Measurements from ENCODE around the gene FNDC3A. TPM values are rescaled to one million over a fixed set of nuclear protein-coding genes. Genes with fewer than 3 reads are reported as not detected.
A peak's percentile ranks its signal among the peaks of the same experiment; 100 is the strongest.

Gene FNDC3A
- total RNA-seq, 1 donor from 2014 or later, result 22.7 TPM

DNA sequence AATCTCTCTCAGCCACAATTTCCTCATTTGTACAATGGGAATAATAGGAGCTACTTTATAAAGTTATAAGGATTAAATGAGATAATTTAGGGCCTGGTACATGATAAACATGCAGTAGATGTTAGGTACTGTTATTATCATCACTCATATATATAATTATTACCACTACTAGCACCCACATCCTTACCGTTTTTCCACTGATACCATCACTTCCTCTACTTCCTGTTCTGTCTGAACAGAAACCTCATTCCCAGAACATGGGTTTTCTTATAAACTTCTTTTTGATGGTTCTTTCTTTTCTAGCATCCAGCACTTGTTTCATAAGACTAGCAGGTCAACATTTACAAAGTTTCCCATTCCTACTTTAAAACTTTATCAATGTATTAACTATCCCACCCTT is 278.3 kb downstream of the FNDC3A start:
- no peaks in the 10 kb centered on the region for H3K27me3 ChIP-seq
- TF ChIP-seq, protein P1, sequence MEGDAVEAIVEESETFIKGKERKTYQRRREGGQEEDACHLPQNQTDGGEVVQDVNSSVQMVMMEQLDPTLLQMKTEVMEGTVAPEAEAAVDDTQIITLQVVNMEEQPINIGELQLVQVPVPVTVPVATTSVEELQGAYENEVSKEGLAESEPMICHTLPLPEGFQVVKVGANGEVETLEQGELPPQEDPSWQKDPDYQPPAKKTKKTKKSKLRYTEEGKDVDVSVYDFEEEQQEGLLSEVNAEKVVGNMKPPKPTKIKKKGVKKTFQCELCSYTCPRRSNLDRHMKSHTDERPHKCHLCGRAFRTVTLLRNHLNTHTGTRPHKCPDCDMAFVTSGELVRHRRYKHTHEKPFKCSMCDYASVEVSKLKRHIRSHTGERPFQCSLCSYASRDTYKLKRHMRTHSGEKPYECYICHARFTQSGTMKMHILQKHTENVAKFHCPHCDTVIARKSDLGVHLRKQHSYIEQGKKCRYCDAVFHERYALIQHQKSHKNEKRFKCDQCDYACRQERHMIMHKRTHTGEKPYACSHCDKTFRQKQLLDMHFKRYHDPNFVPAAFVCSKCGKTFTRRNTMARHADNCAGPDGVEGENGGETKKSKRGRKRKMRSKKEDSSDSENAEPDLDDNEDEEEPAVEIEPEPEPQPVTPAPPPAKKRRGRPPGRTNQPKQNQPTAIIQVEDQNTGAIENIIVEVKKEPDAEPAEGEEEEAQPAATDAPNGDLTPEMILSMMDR (IDR thresholded peaks at IDR 0.05), result no peak
- intact Hi-C loops (cut with DNase I), result no loop called here
- H3K4me1 ChIP-seq, result peaks cover 0 to 5% of the 10 kb centered on the region in 2 donors
- peaks cover 22 to 24% of the 10 kb centered on the region in 2 donors for H3K36me3 ChIP-seq
- no peaks in the 10 kb centered on the region for H3K9me3 ChIP-seq
- DNase-seq (ENCODE audit: low spot score in 2 of 2), result no peak
- no peak overlapping the region for H3K27ac ChIP-seq
- H3K4me3 ChIP-seq, result no peak overlapping the region

DNA sequence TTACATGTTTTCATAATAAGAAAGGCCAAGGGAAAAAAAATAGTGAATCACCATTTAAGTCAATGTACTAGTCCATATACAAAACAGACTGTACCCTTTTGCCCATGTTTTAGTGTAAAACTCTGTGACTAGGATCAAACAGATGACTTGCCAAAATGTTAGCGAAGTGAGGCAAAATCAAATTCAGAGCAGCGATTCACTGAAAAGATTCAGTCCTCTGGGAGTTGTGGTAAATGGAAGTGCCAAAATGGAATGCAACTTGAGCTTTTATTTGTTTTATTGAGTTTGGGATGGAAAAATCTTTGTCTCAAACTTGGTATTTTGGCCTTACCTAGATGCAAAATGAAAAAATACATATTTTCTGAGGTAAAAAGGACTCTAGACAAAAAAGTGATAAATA is 281.1 kb downstream of the FNDC3A start:
- TF ChIP-seq, protein P1 (IDR thresholded peaks at IDR 0.05), result no peak
- no peak overlapping the region for H3K27ac ChIP-seq
- H3K36me3 ChIP-seq, result peaks cover 25 to 46% of the 10 kb centered on the region in 2 donors
- no peak overlapping the region for H3K4me3 ChIP-seq
- no peaks in the 10 kb centered on the region for H3K4me1 ChIP-seq
- no peaks in the 10 kb centered on the region for H3K27me3 ChIP-seq
- DNase-seq (ENCODE audit: low spot score in 2 of 2), result no peak
- no peaks in the 10 kb centered on the region for H3K9me3 ChIP-seq
- intact Hi-C loops (cut with DNase I), result no loop called here

DNA sequence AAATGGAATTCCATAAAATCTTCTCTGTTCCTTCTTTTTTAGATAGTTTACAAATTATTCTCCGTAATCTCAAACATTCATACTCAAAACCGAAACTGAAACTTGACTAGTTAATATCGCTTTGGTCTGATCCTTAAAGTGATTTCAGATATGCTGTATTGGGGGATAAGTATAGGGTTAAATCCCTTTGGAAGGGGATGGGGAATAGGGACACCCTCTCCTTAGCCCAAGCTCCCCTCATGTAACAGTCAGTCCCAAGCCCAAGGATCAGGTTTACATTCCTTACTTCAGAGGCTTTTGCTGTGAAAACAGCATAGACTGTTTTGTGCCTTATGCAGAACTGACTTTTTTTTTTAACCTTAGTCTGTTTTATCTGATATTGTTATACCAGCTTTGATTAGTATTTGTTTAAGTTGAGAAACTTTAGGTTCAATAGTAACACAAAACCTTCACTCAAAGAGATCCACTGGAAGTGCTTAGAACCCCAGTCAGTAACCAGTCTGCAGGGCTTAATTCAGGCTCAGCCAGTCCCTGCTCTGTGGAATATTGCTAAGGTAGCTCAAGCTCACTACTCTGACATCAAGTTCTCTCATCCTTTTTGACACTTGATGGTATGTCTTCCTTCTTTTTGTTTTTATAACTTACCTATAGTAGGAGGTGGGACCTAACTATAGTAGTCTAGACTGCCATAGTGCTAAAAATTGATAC is 282.5 kb downstream of the FNDC3A start:
- H3K27me3 ChIP-seq, result no peaks in the 10 kb centered on the region
- intact Hi-C loops (cut with DNase I), result no loop called here
- H3K4me3 ChIP-seq, result peak overlapping the region; percentile 25 to 35
- H3K9me3 ChIP-seq, result no peaks in the 10 kb centered on the region
- no peaks in the 10 kb centered on the region for H3K4me1 ChIP-seq
- no peak for DNase-seq (ENCODE audit: low spot score in 2 of 2)
- peaks cover 33 to 46% of the 10 kb centered on the region in 2 donors for H3K36me3 ChIP-seq
- peak overlapping the region in 1 of 2 donors; percentile 36 for H3K27ac ChIP-seq
- TF ChIP-seq, protein P1 (IDR thresholded peaks at IDR 0.05), result no peak

Other genes starting within 250 kb of the FNDC3A start
- not detected for gene MLNR, start 244.4 kb downstream of the FNDC3A start, total RNA-seq